Nephron progenitor cell (in vitro differentiated cells): ENCODE results near the gene CRADD.

ENCODE experiments used
- DNase-seq: peaks from one replicate; pipeline ENCODE4 v3.0.0; 2021
- H3K27ac Mint-ChIP-seq: 2 replicates; pipeline ENCODE4 v1.8.0; 2021; ENCODE audit warnings: mild to moderate bottlenecking, moderate library complexity, mixed read lengths
- H3K27me3 Mint-ChIP-seq: 2 replicates; pipeline ENCODE4 v1.8.0; 2021; ENCODE audit warnings: mild to moderate bottlenecking, low read depth, mixed read lengths; ENCODE audit not compliant: poor library complexity
- H3K36me3 Mint-ChIP-seq: 2 replicates; pipeline ENCODE4 v1.8.0; 2021; ENCODE audit warnings: low read depth, mixed read lengths
- H3K4me1 Mint-ChIP-seq: 2 replicates; pipeline ENCODE4 v1.8.0; 2021; ENCODE audit warnings: mixed read lengths
- H3K4me3 Mint-ChIP-seq: 2 replicates; pipeline ENCODE4 v1.8.0; 2021; ENCODE audit warnings: mild to moderate bottlenecking, moderate library complexity, mixed read lengths
- H3K9me3 Mint-ChIP-seq: 2 replicates; pipeline ENCODE4 v1.8.0; 2021; ENCODE audit warnings: mild to moderate bottlenecking, moderate library complexity, mixed read lengths
- CTCF ChIP-seq: fragments of 200-600 bp; sonication (generic); IDR thresholded peaks from 2 replicates; pipeline ENCODE4 v1.5.0; 2021; ENCODE audit warnings: antibody characterized with exemption

The CRADD gene

GRCh38 chr12:93812626-93813025 is 135.5 kb downstream of the CRADD start:
- no peak for DNase-seq
- Mint-ChIP-seq H3K4me3 (no peak overlapping the region), H3K27ac (no peak overlapping the region), H3K27me3 (peaks cover 3% of the 10 kb centered on the region), H3K4me1 (peaks cover 29% of the 10 kb centered on the region), H3K9me3 (no peaks in the 10 kb centered on the region), H3K36me3 (no peaks in the 10 kb centered on the region)
- TF ChIP-seq CTCF: no peak

GRCh38 chr12:93813186-93813585 is 136.0 kb downstream of the CRADD start:
- Mint-ChIP-seq H3K36me3 (no peaks in the 10 kb centered on the region), H3K4me3 (no peak overlapping the region), H3K27me3 (peaks cover 3% of the 10 kb centered on the region), H3K9me3 (no peaks in the 10 kb centered on the region), H3K27ac (peak overlapping the region; percentile 82), H3K4me1 (peaks cover 35% of the 10 kb centered on the region)
- no peak for TF ChIP-seq CTCF
- no peak for DNase-seq

- Mint-ChIP-seq H3K9me3 (no peaks in the 10 kb centered on the region), H3K27ac (no peak overlapping the region), H3K4me3 (no peak overlapping the region), H3K36me3 (no peaks in the 10 kb centered on the region), H3K4me1 (peaks cover 45% of the 10 kb centered on the region), H3K27me3 (peaks cover 3% of the 10 kb centered on the region)
- DNase-seq: no peak
- no peak for TF ChIP-seq CTCF
Observed at GRCh38 chr12:93813972-93814821, 137.0 kb downstream of the CRADD start.

- Mint-ChIP-seq H3K4me1 (peaks cover 50% of the 10 kb centered on the region), H3K27ac (peak overlapping the region; percentile 45), H3K36me3 (no peaks in the 10 kb centered on the region), H3K27me3 (peaks cover 4% of the 10 kb centered on the region), H3K4me3 (no peak overlapping the region), H3K9me3 (no peaks in the 10 kb centered on the region)
- DNase-seq: no peak
- TF ChIP-seq CTCF: no peak
Observed at GRCh38 chr12:93818488-93819049, 141.4 kb downstream of the CRADD start.

GRCh38 chr12:93819050-93819491 is 141.9 kb downstream of the CRADD start:
- peaks cover 4% of the 10 kb centered on the region for H3K27me3 Mint-ChIP-seq
- H3K36me3 Mint-ChIP-seq: no peaks in the 10 kb centered on the region
- TF ChIP-seq CTCF: no peak
- peak overlapping the region; percentile 93 for H3K27ac Mint-ChIP-seq
- DNase-seq: no peak
- H3K4me1 Mint-ChIP-seq: peaks cover 47% of the 10 kb centered on the region
- H3K9me3 Mint-ChIP-seq: no peaks in the 10 kb centered on the region
- H3K4me3 Mint-ChIP-seq: no peak overlapping the region
